NCI-H774 (cell line): ENCODE results near the gene EPS15.
"Not testable (repeated sequence)": the region's sequence is repeated elsewhere in the genome, so short reads cannot be mapped to it uniquely, and the experiment has no call there.

ENCODE experiments used
- DNase-seq: peaks from one replicate; lab custom pipeline; 2025; lab: John Stamatoyannopoulos, UW

EPS15 gene

DNA sequence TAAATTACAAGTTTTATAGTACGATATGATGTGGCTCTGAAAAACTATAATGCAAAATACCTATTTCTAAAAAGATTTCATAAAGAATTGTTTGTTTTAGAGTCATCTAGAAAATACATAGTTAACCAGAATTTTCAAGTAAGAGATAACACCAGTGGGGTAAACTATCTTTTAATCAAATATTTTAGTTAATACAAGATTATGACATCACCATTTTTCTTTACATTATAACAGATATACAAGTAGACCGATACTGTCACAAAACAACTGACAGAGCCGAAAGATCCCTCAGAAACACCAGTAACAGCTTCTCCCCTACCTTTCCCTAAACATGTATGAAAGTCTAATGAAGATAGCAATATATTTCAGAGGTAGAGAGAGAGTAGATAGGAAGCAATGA lies 54.2 kb downstream of the EPS15 start:
- no peak for DNase-seq

- DNase-seq = no peak
These were observed 55.5 kb downstream of the EPS15 start for GRCh38 chr1:51463561-51463960.

DNA sequence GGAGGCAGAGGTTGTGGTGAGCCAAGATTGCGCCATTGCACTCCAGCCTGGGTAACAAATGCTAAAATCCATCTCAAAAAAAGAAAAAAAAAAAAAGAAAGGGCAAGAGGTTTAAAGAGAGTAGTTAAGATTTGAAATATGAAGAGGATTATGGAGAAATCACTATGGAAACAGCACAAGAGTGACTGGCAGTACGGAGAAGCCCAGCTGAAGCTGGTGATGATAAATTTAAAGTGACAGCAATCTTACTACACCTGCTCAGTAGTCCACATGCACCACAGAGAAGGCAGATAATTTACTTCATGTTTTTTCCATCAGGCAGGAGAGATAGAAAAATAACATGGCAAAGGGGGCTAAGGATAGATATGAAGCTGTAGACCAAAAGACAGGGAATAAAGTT lies 56.8 kb downstream of the EPS15 start:
- DNase-seq = not testable (repeated sequence)

DNA sequence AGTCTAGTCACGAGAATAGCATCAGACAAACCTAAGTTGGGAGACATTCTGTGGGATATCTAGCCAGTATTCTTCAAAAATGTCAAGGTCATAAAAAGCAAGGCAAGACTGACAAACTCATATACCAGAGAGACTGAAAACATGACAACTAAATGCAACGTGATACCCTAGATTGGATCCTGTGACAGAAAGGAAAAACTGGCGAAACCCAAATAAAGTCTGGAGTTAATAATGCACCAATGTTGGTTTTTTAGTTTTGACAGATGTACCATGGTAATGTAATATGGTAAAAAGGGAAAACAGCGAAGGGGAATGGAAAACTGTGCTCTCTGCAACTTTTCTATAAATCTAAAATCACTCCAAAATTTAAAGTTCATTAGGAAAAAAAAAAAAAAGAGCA lies 64.5 kb downstream of the EPS15 start:
- DNase-seq = no peak

DNA sequence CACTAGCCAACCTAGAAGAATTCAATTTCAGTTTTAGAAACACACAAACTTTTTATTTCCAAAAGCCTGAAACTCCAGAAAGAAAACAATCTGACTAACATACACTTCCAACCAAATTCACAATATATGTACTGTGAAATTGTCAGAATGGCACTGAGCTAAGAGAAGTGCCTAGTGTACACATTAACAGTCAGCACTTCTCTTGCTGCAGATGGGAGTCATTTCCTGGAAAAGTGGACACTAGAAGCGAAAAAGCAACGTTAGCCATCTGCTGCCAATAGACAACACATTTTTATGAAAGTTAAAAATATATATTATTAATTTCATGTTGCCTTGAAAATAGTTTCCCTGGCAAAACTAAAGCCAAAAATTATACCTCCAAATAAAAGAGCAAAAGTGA lies 66.1 kb downstream of the EPS15 start:
- DNase-seq = peak; percentile 12

GRCh38 chr1:51448844-51449454 lies 70.1 kb downstream of the EPS15 start:
- not testable (repeated sequence) for DNase-seq

GRCh38 chr1:51445351-51446090 lies 73.5 kb downstream of the EPS15 start:
- DNase-seq = no peak

DNA sequence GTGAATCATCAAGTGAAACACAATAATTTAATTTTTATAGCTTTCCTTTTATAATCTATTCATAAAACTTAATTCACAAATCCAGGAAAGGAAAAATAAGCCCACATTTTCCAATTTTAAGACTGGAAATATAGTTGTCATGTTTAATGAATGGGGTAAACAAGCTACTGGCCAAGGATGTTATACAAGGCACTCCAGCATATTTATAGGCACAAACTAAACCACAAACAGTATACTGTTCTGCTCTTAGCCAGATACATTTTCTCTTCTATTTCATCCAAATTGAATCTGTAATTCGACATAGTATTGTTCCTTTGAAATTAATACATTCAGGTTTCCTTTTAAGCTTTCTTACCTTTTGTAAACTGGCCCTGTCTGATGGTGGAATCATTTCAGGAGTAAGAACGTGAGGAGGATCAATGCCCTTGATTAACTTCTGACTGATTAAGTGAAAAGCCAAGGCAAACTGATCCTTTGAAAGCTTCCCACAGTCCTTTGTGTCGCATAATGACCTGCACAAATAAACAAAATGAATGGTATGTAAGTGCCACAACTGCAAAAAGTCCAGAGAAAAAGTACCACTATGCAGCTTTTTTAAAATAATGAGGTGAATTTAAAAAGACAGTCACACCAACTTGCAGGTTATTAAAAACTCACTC lies 74.4 kb downstream of the EPS15 start:
- DNase-seq = no peak

DNA sequence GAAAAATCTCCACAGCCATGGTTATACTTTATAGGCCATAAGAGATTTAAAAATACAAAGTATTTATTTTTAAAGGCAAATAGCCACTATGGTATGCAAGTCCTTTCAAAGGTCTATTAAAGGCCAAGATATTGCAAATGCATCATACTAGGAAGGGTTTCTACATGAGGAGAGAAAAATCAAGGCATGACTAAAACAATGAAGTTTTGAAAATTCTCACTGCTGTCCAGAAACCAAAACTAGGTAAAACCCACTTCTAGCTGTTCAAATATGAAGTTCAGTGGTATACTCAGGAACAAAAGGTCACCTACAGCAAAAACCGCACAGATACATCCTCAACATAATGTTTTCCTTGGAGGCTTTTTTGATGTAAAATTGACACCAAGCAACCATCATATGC lies 75.0 kb downstream of the EPS15 start:
- DNase-seq = no peak

GRCh38 chr1:51443555-51443954 lies 75.5 kb downstream of the EPS15 start:
- no peak for DNase-seq

DNA sequence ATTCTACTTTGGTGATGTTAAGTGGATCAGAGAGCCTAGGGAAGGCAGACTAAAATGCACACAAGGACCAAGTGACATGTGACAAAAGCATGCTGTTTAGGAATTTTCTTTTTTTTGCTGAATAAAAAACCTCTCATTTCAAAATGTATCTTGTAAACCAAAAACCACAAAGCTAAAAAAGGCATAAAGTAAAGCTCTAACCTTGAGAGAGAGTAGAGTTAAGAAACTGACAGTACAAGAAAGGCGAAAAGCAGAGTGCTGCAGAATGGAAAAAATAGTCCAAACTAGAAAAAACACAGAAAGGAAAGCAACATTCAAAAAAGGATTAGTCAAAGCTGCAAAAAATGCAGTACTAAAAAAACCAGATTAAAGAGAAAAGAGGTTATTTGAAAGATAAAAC lies 76.5 kb downstream of the EPS15 start:
- DNase-seq = no peak

DNA sequence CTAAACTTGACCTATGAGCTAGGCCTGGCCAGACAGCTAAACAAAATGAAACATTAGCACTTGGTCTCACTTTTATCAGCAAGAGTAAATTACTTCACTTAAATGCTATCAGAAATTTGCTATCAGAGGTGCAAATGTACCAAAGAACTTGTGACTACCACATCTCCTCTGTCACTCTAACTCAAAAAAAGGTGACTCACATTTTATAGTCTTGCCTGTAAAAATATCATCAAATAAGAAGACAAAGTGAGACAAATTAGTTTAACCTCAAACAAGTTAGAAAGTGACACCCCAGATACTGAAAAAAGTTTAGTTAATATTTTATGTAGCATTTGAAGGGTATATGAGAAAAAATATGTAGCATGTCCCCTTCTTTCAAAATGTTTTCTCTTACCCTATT lies 76.9 kb downstream of the EPS15 start:
- DNase-seq = no peak

- peak; percentile 35 for DNase-seq
These were observed 79.2 kb downstream of the EPS15 start for GRCh38 chr1:51439895-51440294.

GRCh38 chr1:51439053-51439452 lies 80.0 kb downstream of the EPS15 start:
- no peak for DNase-seq

DNA sequence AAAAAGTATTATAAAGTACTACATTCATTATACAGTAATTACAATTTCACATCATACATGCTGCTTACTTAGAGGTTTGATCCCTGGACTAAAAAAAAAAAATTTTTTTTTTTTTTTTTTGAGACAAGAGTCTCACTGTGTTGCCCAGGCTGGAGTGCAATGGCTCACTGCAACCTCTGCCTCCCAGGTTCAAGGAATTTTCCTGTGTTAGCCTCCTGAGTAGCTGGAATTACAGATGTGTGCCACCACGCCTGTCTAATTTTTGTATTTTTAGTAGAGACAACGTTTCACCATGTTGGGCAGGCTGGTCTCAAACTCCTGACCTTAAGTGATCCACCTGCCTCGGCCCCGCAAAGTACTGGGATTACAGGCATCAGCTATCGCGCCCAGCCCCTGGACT lies 81.7 kb downstream of the EPS15 start:
- not testable (repeated sequence) for DNase-seq

GRCh38 chr1:51435878-51436277 lies 83.2 kb downstream of the EPS15 start:
- no peak for DNase-seq

- no peak for DNase-seq
These were observed 85.0 kb downstream of the EPS15 start for GRCh38 chr1:51433972-51434510.

- DNase-seq = no peak
These were observed 85.6 kb downstream of the EPS15 start for GRCh38 chr1:51433269-51433971.

GRCh38 chr1:51432146-51432545 lies 86.9 kb downstream of the EPS15 start:
- no peak for DNase-seq

DNA sequence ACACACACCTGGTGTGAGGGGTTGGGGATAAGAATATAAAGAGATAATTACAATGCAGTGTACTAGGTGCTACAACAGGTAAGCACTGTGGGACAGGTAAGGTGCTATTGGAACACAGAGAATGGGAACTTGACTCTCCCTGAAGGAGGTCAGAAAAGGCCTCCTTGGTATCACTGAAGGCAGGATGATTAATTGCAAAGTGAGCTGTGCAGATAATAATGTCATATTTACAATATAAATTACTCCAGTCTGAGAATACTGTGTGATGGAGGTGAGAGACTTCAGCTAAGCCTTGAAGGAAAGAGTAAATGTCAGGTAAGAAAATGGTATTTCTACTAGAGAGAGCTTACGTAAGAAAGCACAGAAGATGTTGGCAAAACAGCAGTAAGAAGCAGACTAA lies 91.6 kb downstream of the EPS15 start:
- DNase-seq = no peak

GRCh38 chr1:51425955-51426354 lies 93.1 kb downstream of the EPS15 start:
- no peak for DNase-seq

DNA sequence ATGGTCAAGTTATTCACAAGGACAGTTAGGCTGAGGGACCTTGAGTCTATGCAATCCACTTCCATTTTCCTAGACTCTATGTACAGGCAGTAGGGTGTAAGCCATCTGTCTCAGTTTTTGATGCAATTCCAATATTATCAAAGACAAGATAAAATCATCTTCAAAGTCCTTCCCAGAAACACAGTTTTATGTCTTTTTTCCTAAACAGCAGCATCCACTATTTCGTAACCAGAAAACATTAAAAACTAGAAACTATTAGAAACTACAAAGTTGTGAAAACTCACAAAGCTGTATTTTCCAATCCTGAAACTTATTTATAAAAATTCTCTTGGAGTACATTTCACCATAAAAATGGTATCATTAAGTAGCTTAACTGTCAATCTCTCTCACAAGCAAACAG lies 93.8 kb downstream of the EPS15 start:
- DNase-seq = no peak
